Left lung (tissue), 10 donors: Measurements from ENCODE around the gene PNPLA2. TPM values are rescaled to one million over a fixed set of nuclear protein-coding genes. Genes with fewer than 3 reads are reported as not detected.

Source experiments
- ATAC-seq: fragments of 200-7000 bp; cut with Tn5 transposase; one replicate; pipeline ENCODE4 v1.9.1; 2020; ENCODE audit warnings: moderate library complexity
- DNase-seq, 4 donors: peaks; one replicate each; pipeline ENCODE4 v3.0.0-alpha.2; 2013 to 2020
- H3K27ac ChIP-seq, 2 donors: fragments of 200-600 bp; sonication (generic) in 1 of 2; one replicate each; pipeline versions ENCODE4 v1.5.0 to v1.8.0; 2020 to 2021
- H3K27me3 ChIP-seq, 2 donors: fragments of 200-600 bp; sonication (generic) in 1 of 2; one replicate each; pipeline versions ENCODE4 v1.5.0 to v1.8.0; 2020 to 2021
- H3K36me3 ChIP-seq, 2 donors: fragments of 200-600 bp; sonication (generic) in 1 of 2; one replicate each; pipeline versions ENCODE4 v1.5.0 to v1.8.0; 2020 to 2021
- H3K4me1 ChIP-seq, 2 donors: fragments of 200-600 bp; one replicate each; pipeline ENCODE4 v1.8.0; 2021
- H3K4me3 ChIP-seq, 2 donors: fragments of 200-600 bp; sonication (generic) in 1 of 2; one replicate each; pipeline versions ENCODE4 v1.5.0 to v1.8.0; 2020 to 2021; ENCODE audit warnings: mild to moderate bottlenecking in 1 of 2
- H3K9me3 ChIP-seq, 2 donors: fragments of 200-600 bp; sonication (generic) in 1 of 2; one replicate each; pipeline versions ENCODE4 v1.5.0 to v1.8.0; 2020 to 2021
- intact Hi-C, 2 donors: fragments of 100-400 bp; cut with DNase I; formaldehyde crosslinking; loops; one replicate each; pipeline versions ENCODE4 v1.11.2 to v1.14.2; 2022
- polyA plus RNA-seq, 6 donors: library from polyadenylated mRNA; unstranded; fragments of 120-200 nt; gene quantifications; one replicate each; pipeline ENCODE4 v1.2.1, GENCODE V29; 2013; ENCODE audit not compliant: insufficient read length in 6 of 6
- total RNA-seq, 2 donors: library from RNA; stranded (reverse); fragmentation: NEBNext Ultra II Directional; extraction: Animal tissue kit (Norgen Biotek cat#: 25700); gene quantifications; one replicate each; pipeline ENCODE4 v1.2.1, GENCODE V29; 2021
- TF ChIP-seq, protein P1 (sequence below), 2 donors: fragments of 200-600 bp; sonication (generic) in 1 of 2; IDR thresholded peaks; one replicate each; pipeline versions ENCODE4 v1.5.0 to v1.8.0; 2021; ENCODE audit warnings: antibody characterized with exemption in 2 of 2
- donor health status: DM: no; HTN: yes; CAD: no.
- donor health status: DM: no; HTN: no; CAD: no.

Gene PNPLA2
- total and polyA plus RNA-seq, 8 donors, result 29.9 to 128 (median 40.4) TPM

DNA sequence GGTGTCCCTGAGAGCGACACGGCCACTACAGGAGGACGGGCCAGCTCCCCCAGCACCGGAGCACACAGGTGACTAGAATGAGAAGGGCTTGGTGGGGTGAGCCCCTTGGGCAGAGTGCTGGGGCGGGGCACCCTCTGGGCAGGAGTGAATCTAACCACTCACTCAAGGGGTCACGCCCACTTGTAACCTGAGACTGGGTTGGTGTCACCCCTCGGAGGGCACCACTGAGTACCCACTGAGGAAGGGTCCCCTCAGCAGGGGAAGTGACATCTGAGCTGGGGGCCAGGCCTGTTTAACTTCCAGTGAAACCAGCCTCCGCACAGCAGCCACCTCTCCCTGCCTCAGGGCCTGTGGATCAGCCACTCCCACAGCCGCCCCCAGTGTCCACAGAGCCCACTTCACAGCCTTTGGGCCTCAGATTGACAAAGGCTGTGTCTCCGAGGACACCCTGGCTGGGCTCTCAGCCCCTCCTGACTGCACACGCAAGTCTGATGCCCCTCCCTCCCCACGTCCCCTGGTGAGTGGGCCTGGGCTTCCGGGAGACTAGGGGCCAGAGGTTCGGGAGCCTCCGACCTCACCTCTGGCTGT, 47.0 kb upstream of the PNPLA2 start:
- Histone ChIP-seq H3K36me3 (peaks cover 0 to 62% of the 10 kb centered on the region in 2 donors), H3K4me1 (peaks cover 9 to 27% of the 10 kb centered on the region in 2 donors), H3K27me3 (no peaks in the 10 kb centered on the region), H3K4me3 (no peak overlapping the region), H3K27ac (no peak overlapping the region), H3K9me3 (no peaks in the 10 kb centered on the region)
- ATAC-seq (no peak), DNase-seq (no peak)
- intact Hi-C loops, result no loop called here
- TF ChIP-seq, protein P1, sequence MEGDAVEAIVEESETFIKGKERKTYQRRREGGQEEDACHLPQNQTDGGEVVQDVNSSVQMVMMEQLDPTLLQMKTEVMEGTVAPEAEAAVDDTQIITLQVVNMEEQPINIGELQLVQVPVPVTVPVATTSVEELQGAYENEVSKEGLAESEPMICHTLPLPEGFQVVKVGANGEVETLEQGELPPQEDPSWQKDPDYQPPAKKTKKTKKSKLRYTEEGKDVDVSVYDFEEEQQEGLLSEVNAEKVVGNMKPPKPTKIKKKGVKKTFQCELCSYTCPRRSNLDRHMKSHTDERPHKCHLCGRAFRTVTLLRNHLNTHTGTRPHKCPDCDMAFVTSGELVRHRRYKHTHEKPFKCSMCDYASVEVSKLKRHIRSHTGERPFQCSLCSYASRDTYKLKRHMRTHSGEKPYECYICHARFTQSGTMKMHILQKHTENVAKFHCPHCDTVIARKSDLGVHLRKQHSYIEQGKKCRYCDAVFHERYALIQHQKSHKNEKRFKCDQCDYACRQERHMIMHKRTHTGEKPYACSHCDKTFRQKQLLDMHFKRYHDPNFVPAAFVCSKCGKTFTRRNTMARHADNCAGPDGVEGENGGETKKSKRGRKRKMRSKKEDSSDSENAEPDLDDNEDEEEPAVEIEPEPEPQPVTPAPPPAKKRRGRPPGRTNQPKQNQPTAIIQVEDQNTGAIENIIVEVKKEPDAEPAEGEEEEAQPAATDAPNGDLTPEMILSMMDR (IDR thresholded peaks at IDR 0.05), result no peak

DNA sequence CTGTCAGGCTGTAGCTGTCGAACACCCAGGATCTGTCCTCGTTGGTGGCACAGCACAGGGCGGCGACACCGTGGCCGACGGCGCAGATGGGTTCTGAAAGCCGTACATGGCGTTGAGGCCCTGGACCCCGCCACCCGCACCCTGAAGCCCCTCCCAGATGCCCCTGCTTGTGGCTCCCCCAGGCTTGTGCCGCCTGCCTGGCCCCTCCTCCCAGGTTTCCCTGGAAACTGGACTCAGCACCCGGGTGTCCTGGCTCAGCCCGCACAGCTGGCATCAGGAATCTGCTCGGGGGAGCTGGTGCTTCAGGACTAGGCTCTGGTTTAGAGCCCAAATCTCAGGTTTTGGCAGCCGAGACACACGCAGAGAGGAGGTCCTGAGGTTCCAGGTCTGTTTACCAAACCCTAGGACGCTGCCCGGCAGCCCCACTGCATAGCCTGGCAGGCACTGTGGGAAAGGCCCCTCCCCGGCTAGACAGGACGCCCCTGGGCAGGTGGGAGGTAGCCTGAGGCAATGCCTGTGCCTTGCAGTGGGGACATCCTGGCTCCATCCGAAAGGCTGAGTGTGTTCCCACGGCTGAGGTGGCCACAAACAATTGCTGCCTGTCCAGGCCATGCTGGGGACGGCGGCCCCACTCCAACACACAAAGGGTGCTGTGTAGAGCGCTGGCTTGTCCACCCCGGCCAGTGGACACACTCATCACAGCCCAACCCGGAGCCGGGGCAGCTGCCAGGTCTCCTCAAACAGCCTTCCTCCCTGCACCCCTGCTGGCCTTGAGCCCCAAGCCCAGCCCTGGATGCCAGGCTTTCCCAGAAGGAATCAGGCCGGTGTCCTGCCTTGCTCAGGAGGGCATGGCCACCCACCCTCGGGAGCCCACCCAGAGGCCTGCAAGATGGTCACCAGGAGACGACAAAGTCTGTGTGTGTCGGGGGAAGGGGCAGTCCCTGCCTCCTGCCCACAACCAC, 46.0 kb upstream of the PNPLA2 start:
- H3K36me3 ChIP-seq, result peaks cover 0 to 52% of the 10 kb centered on the region in 2 donors
- DNase-seq, result no peak
- no peaks in the 10 kb centered on the region for H3K27me3 ChIP-seq
- TF ChIP-seq, protein P1 (IDR thresholded peaks at IDR 0.05), result no peak
- H3K9me3 ChIP-seq, result no peaks in the 10 kb centered on the region
- no peak for ATAC-seq
- no peak overlapping the region for H3K4me3 ChIP-seq
- intact Hi-C loops, result no loop called here
- H3K27ac ChIP-seq, result no peak overlapping the region
- H3K4me1 ChIP-seq, result peaks cover 9 to 29% of the 10 kb centered on the region in 2 donors

DNA sequence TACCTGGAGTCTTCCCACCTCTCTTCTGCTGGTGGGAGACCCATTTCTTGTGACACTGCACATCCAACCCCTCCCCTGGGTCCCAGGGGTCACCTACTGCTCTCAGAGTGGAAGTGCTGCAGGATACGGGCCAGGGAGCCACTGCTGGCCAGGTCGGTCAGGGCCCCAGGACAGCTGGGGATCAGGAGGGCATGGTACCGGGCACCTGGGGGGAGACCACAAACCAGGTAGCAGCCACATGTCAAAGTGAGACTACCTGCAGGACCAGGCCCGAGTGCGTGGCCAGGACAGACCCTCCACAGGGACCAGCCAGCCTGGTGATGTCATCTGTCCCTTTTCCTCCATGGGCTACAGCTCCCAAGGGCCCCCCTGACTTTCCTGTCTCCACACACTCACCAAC, 45.3 kb upstream of the PNPLA2 start:
- intact Hi-C loops, result no loop called here
- H3K27me3 ChIP-seq, result no peaks in the 10 kb centered on the region
- DNase-seq (no peak), ATAC-seq (no peak)
- peaks cover 0 to 51% of the 10 kb centered on the region in 2 donors for H3K36me3 ChIP-seq
- H3K27ac ChIP-seq, result no peak overlapping the region
- no peaks in the 10 kb centered on the region for H3K9me3 ChIP-seq
- TF ChIP-seq, protein P1 (IDR thresholded peaks at IDR 0.05), result no peak
- peaks cover 13 to 35% of the 10 kb centered on the region in 2 donors for H3K4me1 ChIP-seq
- H3K4me3 ChIP-seq, result no peak overlapping the region

DNA sequence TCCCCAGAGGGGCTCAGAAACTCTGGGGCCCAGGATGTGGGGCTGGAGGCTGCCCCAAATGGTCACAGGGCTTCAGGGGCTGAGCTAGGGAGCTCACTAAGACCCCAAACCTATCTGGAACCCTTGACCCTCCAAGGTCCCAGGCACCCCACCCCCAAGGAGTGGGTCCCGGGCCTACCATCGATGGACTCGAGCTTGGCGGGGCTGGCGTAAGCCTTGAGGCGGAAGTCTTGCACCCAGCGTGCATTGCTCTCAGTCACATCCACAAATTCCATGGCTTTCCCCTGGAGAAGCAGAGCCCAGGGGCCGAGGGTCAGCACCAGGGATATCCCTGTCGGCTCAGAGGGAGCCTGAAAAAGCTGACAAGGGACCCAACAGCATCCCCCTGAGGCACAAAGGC, 44.9 kb upstream of the PNPLA2 start:
- Histone ChIP-seq H3K4me3 (no peak overlapping the region), H3K9me3 (no peaks in the 10 kb centered on the region), H3K27ac (no peak overlapping the region), H3K4me1 (peaks cover 16 to 39% of the 10 kb centered on the region in 2 donors), H3K36me3 (peaks cover 0 to 51% of the 10 kb centered on the region in 2 donors), H3K27me3 (no peaks in the 10 kb centered on the region)
- no peak for ATAC-seq
- TF ChIP-seq, protein P1 (IDR thresholded peaks at IDR 0.05), result no peak
- DNase-seq, result no peak
- intact Hi-C loops, result no loop called here
